Panc1 (cell line): ENCODE results near the gene PRR29. TPM values are rescaled to one million over a fixed set of nuclear protein-coding genes. Genes with fewer than 3 reads are reported as not detected.

Experiments
- ATAC-seq: fragments of 200-7000 bp; cut with Tn5 transposase; 2 replicates; pipeline ENCODE4 v1.9.1; 2020; ENCODE audit warnings: mild to moderate bottlenecking, moderate library complexity
- BruUV-seq: library from RNA; stranded (reverse); fragments of 400-500 nt; replicated peaks from 2 replicates; lab custom pipeline; 2021; lab: Mats Ljungman, UMichigan
- CTCF ChIA-PET: fragments of 300-600 bp; sonication (Branson Sonifier 250); formaldehyde crosslinking; loops from one replicate; lab custom pipeline; 2022; ENCODE audit warnings: antibody characterized with exemption; lab: Charles Lee
- POLR2A ChIA-PET: fragments of 300-600 bp; sonication (Branson Sonifier 250); formaldehyde crosslinking; loops from one replicate; lab custom pipeline; 2022; ENCODE audit warnings: antibody characterized with exemption; lab: Charles Lee
- DNase-seq: peaks from one replicate; pipeline ENCODE4 v3.0.0-alpha.2; 2010; ENCODE audit warnings: low read depth, low spot score
- H3K27ac ChIP-seq: 2 replicates; pipeline ENCODE4 v1.5.1; 2011; ENCODE audit warnings: mild to moderate bottlenecking, low read length, inconsistent platforms
- H3K27me3 ChIP-seq: fragments of 200-500 bp; sonication (Bioruptor generic); 2 replicates; pipeline ENCODE4 v1.6.0; 2014; ENCODE audit warnings: low read length, inconsistent platforms; ENCODE audit not compliant: control insufficient read depth, insufficient read depth
- H3K36me3 ChIP-seq: fragments of 200-500 bp; sonication (Bioruptor generic); 2 replicates; pipeline ENCODE4 v1.5.1; 2014; ENCODE audit warnings: inconsistent platforms, mild to moderate bottlenecking, low read length, moderate library complexity; ENCODE audit not compliant: control insufficient read depth, insufficient read depth
- H3K4me1 ChIP-seq: 2 replicates; pipeline ENCODE4 v1.5.1; 2011; ENCODE audit warnings: inconsistent platforms, mild to moderate bottlenecking, low read length, moderate library complexity; ENCODE audit not compliant: control insufficient read depth, insufficient read depth
- H3K4me3 ChIP-seq, 2 experiments: 2 replicates each; pipeline ENCODE4 v1.5.1; 2011 to 2012; ENCODE audit warnings: low read depth in 2 of 2, low read length in 2 of 2, mild to moderate bottlenecking in 2 of 2, inconsistent platforms in 1 of 2, moderate library complexity in 1 of 2
- H3K9me3 ChIP-seq: fragments of 200-500 bp; sonication (Bioruptor generic); 2 replicates; pipeline ENCODE4 v1.5.1; 2014; ENCODE audit warnings: low read depth, mild to moderate bottlenecking, inconsistent platforms, low read length, moderate library complexity; ENCODE audit not compliant: control insufficient read depth, insufficient read depth
- POLR2AphosphoS5 ChIP-seq: IDR thresholded peaks from 2 replicates; pipeline ENCODE4 v1.6.1; 2012; ENCODE audit warnings: mild to moderate bottlenecking, low read depth, low read length, moderate library complexity
- REST ChIP-seq, 2 experiments: IDR thresholded peaks; 2 replicates each; pipeline ENCODE4 v1.6.1; 2011 to 2012; ENCODE audit warnings: low read depth in 2 of 2, control low read depth in 1 of 2, low read length in 1 of 2, mild to moderate bottlenecking in 1 of 2, moderate library complexity in 1 of 2; ENCODE audit not compliant: insufficient read depth in 1 of 2
- SIN3A ChIP-seq: IDR thresholded peaks from 2 replicates; pipeline ENCODE4 v1.6.1; 2012; ENCODE audit warnings: low read depth, mild to moderate bottlenecking, low read length, moderate library complexity, borderline replicate concordance; ENCODE audit not compliant: insufficient read depth
- TCF7L2 ChIP-seq: IDR thresholded peaks from 2 replicates; pipeline ENCODE4 v1.6.1; 2011; ENCODE audit warnings: mild to moderate bottlenecking, low read depth, low read length, inconsistent platforms
- in situ Hi-C: cut with HindIII; loops from 2 replicates; pipeline ENCODE4 v1.10.0; 2016; ENCODE audit warnings: low sequenced_read_pairs, low pct_unique_long_range_greater_than_20kb
- intact Hi-C: fragments of 100-400 bp; cut with micrococcal nuclease; formaldehyde crosslinking; loops from one replicate; pipeline ENCODE4 v1.10.0; 2022; ENCODE audit not compliant: unreplicated experiment
- total RNA-seq: library from RNA; stranded (reverse); gene quantifications from one replicate; pipeline ENCODE4 v1.2.1, GENCODE V29; 2021; ENCODE audit not compliant: unreplicated experiment
- TF ChIP-seq, protein P1 (sequence below): fragments of 450-650 bp; IDR thresholded peaks from 2 replicates; pipeline ENCODE4 v1.5.1; 2017; ENCODE audit warnings: mild to moderate bottlenecking

The PRR29 gene
- total RNA-seq, 1 experiment from 2014 or later, result 0.10 TPM

DNA sequence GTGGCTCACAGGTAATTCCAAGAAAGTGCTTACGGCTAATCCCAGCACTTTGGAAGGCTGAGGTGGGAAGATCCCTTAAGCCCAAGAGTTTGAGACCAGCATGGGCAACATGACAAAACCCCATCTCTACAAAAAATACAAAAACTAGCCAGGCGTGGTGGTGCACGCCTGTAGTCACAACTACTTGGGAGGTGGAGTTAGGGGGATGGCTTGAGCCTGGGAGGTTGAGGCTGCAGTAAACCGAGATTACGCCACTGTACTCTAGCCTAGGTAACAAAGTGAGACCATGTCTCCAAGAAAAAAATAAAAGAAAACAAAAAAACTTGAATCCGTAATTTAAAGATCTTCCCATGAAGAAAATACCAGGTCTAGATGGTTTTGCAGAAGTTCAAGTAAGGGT lies 17.3 kb downstream of the PRR29 start:
- no peak overlapping the region for H3K27ac ChIP-seq
- H3K4me3 ChIP-seq, result no peak overlapping the region
- intact Hi-C loops, result no loop called here
- H3K4me1 ChIP-seq, result no peaks in the 10 kb centered on the region
- H3K27me3 ChIP-seq, result no peaks in the 10 kb centered on the region; the same call in 1 of the 2 replicates
- in situ Hi-C loops, result no loop called here
- H3K9me3 ChIP-seq, result no peaks in the 10 kb centered on the region
- DNase-seq (no peak), ATAC-seq (no peak)
- H3K36me3 ChIP-seq, result no peaks in the 10 kb centered on the region
- TF ChIP-seq REST (IDR thresholded peaks at IDR 0.05; ENCODE audit: insufficient read depth in 1 of 2, low read depth in 2 of 2, low read length in 1 of 2), result no peak
- ChIA-PET POLR2A (no interaction called here), CTCF (no interaction called here)
- BruUV-seq, result no TSS peak

- ATAC-seq (no peak), DNase-seq (no peak)
- TF ChIP-seq, protein P1, sequence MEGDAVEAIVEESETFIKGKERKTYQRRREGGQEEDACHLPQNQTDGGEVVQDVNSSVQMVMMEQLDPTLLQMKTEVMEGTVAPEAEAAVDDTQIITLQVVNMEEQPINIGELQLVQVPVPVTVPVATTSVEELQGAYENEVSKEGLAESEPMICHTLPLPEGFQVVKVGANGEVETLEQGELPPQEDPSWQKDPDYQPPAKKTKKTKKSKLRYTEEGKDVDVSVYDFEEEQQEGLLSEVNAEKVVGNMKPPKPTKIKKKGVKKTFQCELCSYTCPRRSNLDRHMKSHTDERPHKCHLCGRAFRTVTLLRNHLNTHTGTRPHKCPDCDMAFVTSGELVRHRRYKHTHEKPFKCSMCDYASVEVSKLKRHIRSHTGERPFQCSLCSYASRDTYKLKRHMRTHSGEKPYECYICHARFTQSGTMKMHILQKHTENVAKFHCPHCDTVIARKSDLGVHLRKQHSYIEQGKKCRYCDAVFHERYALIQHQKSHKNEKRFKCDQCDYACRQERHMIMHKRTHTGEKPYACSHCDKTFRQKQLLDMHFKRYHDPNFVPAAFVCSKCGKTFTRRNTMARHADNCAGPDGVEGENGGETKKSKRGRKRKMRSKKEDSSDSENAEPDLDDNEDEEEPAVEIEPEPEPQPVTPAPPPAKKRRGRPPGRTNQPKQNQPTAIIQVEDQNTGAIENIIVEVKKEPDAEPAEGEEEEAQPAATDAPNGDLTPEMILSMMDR, result peak; percentile 7
- TF ChIP-seq TCF7L2, result no peak
- no peaks in the 10 kb centered on the region for H3K9me3 ChIP-seq
- H3K4me1 ChIP-seq, result no peaks in the 10 kb centered on the region
- no peaks in the 10 kb centered on the region for H3K36me3 ChIP-seq
- no TSS peak for BruUV-seq
- CTCF ChIA-PET, result no interaction called here
- H3K27me3 ChIP-seq, result no peaks in the 10 kb centered on the region; the same call in 1 of the 2 replicates
- no peak overlapping the region for H3K27ac ChIP-seq
- in situ Hi-C loops (no loop called here), intact Hi-C loops (no loop called here)
- no peak overlapping the region for H3K4me3 ChIP-seq
- POLR2A ChIA-PET, result no interaction called here
Measured at GRCh38 chr17:64016231-64016784, 18.2 kb downstream of the PRR29 start.

DNA sequence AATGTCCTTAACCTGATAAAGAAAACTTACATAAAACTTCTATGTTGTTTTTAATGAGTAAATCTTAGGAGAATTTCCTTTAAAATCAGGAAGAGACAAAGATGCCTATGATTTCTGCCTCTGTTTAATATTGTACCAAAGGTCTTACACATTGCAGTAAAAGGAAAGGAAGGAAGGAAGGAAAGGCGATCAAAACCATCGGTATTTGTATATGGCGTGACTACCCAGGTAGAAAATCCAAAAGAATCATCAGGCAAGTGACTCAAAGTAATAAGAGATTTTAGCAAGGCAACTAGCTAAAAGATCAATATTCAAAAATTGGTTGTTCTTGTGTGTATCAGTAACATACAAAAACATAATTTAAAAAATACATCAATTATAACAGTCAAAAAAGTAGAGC lies 18.8 kb downstream of the PRR29 start:
- POLR2A ChIA-PET, result no interaction called here
- Histone ChIP-seq H3K4me3 (no peak overlapping the region), H3K27me3 (no peaks in the 10 kb centered on the region; the same call in 1 of the 2 replicates), H3K36me3 (no peaks in the 10 kb centered on the region), H3K9me3 (no peaks in the 10 kb centered on the region), H3K4me1 (no peaks in the 10 kb centered on the region), H3K27ac (no peak overlapping the region)
- intact Hi-C loops, result no loop called here
- in situ Hi-C loops, result no loop called here
- DNase-seq (no peak), ATAC-seq (no peak)
- CTCF ChIA-PET, result no interaction called here
- TF ChIP-seq REST (IDR thresholded peaks at IDR 0.05; ENCODE audit: insufficient read depth in 1 of 2, low read depth in 2 of 2, low read length in 1 of 2) (no peak), SIN3A (no peak), POLR2AphosphoS5 (no peak)
- no TSS peak for BruUV-seq
